NCI-H2029 treated with DMSO at 0.1 percent for 48 hours (cell line): Measurements from ENCODE around the gene CAMKMT.

Experiments used
- DNase-seq: peaks from one replicate; lab custom pipeline; 2025; lab: John Stamatoyannopoulos, UW

CAMKMT gene

DNA sequence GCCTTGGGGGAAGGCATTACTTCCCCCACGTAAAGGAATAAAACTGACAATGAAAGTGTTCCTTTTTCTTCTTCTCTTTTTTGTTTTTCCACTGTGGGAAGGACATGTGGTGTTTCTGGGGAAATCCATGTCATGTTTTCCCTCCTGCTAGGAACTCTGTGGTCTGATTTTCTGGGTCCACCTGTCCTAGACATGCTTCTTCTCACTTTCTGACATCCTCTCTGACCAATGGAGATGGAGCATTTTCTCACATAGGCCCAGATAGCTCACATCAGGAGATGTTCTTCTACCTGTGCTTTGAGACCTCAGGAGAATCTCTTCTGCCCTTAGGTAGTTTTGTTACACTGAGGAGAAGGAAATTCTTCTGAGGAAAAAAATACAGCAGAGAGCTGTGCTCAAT lies 327.8 kb downstream of the CAMKMT start:
- no peak for DNase-seq

DNA sequence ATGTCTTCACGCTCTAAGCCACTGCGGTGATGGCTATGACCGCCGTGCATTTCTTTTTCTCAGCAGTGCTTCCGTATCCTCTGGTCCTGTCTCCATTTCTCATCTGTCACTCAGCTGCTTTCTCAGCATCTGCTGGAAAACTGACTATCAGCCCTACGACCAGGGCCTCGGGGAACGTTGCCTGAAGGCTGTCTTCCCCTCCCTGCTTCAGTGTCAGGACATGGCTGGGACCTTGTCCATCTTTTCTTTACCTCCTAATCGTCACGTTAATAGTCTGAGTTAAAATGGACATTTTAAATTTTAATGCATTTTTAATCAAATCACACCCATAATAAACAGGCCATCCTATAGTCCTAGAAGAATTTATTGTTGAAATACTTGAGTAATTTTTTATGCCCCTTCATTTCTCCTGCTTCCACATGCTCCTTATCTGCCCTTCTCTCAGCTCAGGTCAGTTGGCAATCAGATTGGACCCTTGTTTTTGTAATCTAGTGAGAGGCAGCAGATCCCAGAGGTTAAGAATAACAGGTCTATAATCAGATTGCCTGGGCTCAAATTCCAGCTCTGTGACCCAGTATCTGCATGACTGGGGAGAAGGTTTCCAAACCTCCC lies 329.5 kb downstream of the CAMKMT start:
- no peak for DNase-seq

DNA sequence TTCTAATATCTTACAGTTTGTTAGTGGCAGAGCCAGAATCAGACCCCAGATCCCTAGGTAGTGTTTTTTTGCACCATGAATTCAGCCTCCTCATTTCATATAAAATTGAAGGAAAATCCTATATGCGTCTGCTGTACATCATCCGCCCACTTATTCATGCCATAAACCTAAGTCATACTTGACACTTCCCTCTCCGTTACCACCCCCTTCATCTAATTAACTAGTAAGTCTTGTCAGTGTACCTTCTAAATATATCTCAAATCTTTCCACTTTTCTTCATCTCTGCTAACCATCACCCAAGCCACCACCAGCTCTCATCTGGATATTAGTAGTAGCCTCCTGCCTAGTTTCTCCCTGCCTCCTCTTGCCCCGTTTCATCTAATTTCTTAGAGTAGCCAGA lies 331.1 kb downstream of the CAMKMT start:
- DNase-seq, result no peak

DNA sequence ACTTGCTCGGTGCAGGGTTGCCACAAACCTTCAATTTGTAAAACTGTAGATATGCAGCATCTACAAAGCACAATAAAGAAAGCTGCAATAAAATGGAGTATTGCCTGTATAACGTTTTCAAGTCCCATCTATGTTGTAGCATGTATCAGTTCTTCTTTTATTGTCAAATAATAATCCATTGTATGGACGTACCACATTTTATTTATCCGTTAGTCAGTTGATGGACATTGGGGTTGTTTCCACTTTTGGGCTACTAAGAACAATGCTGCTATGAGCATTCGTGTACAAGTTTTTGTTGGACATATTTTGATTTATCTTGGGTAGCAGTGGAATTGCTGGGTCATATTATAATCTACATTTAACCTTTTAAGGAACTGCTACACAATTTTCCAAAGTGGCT lies 339.1 kb downstream of the CAMKMT start:
- no peak for DNase-seq

DNA sequence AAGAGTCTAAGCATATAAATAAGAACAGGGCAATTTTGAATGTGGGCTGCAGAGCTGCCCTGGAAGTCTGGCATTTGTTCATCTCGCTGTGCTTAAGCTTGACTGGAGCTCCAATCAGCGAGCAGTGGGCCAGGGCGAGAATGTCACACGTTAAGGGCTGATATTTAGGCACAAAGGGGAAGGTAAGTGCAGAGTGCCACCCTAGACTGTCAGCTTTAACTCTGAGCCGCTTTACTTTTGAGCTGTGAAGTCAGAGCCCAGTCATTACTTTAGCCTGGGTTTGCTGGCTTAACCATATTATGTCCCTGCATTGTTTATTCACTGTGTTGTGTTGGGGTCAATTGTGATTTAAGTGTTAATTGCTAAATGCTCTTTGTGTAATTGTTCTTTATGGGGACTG lies 343.6 kb downstream of the CAMKMT start:
- DNase-seq, result no peak

DNA sequence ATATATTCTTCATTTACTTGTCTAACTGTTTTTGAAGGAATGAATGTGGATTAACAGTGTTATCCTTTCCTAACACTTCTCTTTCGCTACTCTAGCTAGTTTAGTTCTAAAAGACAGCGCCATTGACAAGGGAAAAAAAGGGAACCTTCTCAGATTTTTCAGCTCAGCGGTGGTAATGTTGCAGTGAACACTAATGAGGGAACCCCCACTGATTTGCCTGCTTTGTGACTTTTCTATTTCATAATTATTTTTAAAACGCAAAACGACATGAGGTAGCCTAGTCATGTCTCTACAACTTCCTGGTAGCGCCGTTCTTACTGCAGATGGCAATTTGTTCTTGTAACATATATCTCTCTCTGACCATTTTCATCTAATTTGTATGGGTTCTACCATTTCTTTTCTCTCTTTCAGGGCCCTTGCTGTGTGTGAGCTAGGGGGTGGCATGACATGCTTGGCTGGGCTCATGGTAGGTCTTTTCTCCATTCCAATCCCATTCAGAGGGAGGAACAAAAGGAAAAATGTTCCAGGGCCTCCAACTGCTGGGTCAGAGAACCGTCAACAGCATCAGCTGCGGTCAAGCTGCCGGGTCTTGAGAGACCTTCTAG lies 344.2 kb downstream of the CAMKMT start:
- no peak for DNase-seq

DNA sequence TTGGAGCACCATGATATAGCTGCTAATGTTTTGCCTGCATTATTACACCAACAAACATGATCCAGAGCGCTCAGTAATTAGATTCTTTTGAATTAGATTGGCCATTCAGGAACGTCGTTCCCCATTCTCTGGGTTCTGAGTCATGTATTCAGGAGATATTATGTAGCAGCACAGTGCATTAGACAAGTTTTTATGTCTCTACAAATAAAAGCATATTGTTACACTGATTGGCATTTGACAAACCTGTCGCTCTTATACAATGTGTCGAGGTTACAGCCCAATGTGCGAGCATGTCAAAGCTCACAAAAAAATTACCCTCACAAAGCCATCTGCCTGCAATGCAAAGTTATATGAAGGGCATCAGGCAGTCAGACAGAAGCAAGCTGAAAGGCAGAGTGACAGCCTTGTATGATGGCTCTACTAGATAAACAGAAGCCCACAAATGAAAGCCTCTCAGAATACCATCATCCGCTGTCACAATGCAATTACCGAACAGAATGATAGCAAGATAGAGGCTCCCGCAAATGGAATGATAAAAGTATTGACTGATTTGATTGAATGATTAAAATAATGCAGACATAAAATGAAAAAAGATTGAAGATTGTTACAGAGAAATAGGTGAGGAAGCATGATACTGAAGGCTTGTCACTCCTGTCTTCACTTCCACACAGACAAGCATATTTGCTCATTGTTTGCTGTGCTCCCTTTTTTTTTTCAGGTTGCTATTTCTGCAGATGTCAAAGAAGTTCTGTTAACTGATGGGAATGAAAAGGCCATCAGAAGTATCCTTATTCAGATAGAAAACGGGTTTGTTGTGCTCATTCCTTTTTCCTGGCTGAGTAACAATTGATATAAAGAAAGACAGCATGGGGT lies 345.2 kb downstream of the CAMKMT start:
- no peak for DNase-seq

DNA sequence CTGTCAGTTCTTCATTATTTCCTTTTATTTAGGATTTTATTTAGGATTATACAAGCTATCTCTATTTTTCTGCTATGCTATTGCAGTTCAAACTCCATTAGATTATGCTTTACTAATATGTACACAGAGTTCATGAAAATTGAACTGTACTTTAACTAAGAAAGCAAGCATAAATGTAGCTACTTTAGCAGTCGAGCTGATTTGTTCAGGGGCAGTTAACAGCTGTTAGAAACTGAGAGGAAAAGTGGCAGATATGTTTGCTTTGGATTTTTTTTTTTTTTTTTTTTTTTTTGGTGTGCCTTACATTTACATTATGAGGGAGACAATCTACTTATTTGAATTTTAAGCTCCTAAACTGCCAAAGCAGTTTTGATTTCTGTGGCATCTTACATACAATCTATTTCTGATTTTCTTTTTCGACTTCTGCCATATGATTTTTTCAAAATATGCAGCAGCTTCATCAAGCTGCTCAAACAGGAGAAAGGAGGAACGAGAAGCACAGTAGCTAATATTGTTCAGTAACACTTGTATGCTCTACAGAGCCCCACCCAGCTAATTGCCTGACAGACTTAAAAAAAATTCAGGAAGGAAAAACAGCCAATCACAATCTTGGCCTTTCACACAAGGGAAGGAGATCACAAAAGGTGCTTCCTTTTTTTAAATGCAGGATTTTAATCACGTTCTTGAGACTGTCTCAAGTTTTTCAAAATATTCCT lies 346.4 kb downstream of the CAMKMT start:
- DNase-seq, result peak; percentile 36

DNA sequence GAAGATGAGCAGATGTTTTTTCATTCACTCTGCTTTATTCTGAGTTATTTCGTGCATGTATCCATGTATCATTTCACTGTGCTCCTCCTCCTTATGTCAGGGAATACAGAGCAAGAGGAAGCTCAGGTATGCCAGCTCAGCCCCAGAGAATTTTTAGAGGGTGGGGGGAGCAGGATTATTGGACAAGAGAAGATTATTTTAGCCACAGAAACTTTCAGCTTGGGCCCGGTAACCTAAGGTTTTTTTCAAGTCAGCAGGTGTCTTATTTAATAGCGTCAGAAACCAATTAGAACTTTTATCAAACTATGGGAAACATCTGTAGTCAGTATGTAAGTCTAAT lies 346.9 kb downstream of the CAMKMT start:
- no peak for DNase-seq

DNA sequence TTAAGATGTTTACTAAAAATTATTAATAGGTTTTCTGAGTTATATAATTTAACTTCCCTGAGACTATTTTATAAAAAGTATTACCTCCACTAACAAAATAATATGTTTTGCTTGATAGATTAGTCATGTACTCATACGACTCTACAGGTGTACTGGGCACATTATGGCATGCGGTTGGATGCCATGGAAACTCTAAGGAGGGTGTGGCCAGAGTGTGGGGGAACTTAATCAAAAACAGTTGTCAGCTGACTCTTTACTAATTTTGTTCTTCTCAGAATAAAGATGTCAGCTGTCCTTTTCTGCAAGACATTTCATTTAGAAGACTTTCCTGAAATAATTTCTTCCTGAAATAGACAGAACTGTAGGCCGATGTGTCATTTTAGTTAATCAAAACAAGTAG lies 351.4 kb downstream of the CAMKMT start:
- DNase-seq, result no peak

DNA sequence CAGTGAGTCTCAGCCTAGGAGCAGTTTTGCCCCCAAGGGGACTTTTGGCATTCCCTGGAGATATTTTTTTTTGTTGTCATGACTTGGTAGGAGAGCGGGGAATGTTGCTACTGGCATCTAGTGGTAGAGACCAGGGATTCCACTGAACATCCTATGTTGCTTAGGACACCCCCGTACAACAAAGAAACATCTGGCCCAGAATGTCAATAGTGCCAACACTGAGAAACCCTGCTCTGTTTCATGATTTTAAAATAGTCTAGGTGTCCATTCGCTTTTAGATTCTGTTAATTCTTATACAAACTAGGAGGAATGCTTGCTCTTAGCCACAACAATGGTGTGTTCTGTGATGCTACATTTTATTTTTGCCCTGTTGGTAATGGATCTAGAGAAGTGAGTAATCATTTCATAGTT lies 353.9 kb downstream of the CAMKMT start:
- DNase-seq, result no peak

DNA sequence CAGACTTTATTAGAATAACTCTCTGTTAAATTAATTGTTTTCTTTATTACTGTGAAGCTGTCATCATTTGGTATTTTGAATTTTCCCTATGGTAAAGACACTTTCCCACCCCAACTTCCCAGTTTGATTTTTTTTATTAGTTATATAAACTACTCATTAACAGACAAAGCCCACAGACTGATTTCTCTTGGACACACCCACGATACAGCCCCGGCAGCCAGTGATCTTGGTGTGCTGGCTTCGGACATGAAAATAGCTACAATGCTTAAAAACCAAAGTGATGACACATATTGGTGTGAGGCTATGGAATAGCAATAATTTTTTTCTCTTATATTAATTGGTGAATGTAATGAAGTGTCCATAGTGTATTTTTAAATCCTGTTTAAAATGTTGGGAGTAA lies 354.4 kb downstream of the CAMKMT start:
- no peak for DNase-seq

DNA sequence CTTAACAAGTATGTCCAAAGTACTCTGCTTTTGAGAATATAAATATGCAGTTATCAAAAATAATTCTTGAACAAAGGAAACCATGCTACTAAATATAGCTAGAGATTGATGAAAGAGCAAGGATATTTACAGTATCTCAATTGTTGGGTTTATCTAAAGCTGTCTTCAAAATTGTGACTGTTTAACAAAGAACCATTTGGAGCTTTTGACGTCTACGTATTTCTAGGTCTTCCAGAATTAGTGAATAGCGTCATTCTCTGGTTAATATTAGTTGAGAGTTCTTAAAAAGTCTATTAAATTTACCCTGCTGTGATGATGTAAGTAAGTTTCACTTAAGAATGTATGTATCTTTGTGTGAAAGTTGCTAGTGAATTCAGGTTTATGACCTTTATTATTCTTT lies 356.7 kb downstream of the CAMKMT start:
- DNase-seq, result no peak

DNA sequence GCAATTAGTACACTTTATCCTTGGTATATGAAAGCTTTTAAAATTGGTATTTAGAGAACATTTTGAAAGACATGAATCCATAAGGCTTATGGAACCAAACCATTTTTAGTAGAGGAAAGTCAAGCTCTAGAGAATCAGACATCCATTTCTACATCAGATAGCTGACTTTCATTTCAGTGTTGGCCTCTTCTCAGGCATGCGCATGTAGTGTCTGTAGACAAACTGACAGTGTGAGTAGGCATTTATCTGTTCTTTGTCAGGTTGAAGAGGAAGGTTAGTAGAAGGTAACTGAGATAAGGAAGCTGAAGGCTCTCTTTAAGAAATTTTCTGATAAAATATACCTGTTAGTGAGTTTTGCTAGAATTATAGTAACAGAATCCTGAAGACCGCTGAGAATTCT lies 357.8 kb downstream of the CAMKMT start:
- DNase-seq, result no peak

DNA sequence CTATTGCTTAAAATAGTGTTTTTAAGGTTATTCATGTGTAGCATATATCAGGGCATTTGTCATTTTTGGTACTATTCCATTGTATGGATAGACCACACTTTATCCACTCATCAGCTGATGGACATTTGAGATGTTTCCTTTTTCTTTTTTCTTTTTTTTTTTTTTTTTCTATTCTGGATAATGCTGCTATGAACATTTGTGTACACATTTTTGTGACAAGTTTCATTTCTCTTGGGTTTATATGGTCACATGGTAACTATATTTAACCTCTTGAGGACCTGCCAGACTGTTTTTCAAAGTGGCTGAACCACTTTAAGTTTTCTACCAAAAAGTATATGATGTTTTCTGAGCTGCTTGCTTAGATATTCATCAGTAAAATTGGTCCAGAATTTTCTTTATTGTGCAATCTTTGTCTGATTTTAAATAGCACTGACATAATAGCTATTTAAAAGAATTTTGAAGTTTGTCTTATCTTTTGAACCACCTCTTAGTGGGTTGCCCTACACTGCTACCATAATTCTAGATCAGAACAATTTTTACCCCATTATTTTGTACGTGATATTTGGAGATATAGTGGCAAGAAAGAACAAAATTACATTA lies 360.4 kb downstream of the CAMKMT start:
- DNase-seq, result no peak

DNA sequence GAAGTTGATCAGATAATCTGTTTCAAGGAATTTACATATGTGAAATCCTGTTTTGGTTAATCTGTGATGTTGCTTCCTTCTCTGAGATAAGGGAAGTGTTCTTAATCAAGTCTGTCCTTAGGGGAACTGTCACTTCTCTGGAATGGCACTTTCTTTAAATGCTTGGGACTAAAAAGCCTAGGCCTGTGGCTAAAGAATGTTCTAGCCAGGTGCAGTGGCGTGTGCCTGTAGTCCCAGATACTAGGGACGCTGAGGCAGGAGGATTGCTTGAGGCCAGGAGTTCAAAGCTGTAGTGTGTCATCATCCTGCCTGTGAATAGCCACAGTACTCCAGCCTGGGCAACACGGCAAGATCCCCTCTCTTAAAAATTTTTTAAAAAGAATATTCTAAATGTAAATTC lies 362.2 kb downstream of the CAMKMT start:
- DNase-seq, result no peak

DNA sequence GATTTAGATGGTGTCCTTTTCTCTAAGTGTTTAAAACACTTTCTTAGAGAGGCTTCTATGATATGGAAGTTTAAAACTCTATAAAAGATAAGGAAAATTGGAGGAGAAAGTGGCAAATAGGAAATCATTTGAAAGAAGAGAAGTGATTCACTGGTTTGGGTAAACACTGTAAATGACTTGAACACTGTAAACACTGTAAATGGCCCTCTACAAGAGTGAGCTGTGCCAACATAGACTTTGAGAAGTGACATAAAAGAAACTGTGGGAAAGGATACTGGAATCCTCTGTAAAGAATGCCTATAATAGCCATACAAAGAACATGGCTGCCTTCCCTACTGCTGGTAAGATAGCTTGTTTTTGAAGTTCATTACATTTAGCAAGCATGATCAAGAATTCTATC lies 368.8 kb downstream of the CAMKMT start:
- DNase-seq, result no peak

DNA sequence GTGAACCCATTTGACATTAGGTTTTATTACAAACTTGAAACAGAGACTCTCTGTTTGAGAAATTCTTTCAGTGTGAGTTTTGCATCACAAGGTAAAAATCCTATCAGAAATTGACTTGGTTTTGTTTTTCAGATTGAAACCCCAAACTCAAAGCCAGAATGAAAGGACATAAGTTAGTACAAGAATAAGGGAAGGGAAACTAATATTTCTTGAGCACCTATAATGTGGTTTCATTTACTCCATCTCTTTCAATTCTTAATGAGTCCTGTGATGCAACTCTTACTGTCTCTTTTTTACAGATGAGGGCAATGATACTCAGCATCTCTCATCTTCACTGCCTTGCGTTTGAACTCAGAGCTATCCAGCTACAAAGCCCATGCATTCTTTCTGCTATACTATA lies 369.8 kb downstream of the CAMKMT start:
- DNase-seq, result no peak

DNA sequence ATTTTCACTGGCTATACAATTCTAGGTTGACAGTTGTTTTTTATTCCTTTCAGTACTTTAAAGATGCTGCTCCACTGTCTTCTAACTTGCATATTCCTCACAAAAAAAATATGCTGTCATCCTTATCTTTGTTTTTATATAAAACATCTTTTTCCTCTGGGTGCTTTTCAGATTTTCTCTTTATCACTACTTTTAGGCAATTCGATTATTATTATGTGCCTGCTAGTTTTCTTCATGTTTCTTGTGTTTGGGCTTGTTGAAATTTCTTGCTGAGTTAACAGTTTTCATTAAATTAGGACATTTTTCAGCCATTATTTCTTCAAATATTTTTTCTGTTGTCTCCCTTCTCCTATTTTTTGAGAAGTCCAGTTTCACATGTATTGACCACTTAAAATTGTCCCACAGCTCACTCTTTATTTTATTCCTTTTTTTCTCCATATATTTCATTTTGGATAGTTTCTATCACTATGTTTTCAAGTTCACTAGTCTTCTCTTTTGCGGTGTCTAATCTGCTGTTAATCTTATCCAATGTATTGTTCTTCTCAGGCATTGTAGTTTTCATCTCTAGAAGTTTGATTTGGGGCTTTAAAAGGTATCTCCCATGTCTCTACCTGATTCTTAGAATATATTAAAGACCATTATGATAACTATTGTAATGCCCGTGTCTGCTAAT lies 374.7 kb downstream of the CAMKMT start:
- DNase-seq, result no peak

DNA sequence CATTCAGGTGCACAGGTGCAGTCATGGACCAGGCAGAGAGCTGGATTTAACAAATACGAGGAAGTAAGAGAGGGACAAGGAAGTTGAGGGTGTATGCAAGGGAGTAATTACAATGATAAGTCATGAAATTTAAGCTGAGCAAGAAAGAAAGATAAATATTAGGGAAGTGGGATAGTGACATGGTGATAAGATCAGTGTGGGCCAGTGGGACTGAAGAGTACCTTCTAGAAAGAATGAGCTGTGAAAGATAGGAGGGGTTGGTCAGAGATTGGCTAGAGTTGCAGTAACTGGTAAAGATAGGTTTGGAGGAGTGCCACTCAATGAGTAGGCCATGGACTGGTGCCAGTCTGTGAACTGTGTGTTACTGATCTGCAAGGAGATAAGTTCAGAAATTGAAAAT lies 378.9 kb downstream of the CAMKMT start:
- peak; percentile 31 for DNase-seq

DNA sequence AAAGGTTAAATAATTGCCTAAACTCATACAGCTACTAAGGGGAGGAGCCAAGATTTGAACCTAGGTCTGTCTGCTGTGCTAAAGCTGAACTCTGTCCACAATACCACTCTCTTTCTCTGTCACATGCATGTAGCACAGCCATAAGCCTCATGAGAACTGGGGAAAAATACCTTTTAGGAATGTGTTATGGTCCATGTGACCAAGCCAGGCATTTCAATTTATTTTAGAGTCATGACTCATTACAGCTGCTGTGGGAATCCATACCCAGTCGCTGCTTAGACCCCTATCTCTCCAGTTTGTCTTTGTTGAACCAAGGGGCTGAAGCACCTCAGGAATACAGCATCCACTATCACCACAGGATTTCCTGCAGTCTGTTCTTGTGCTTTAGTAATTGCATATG lies 379.8 kb downstream of the CAMKMT start:
- DNase-seq, result no peak

DNA sequence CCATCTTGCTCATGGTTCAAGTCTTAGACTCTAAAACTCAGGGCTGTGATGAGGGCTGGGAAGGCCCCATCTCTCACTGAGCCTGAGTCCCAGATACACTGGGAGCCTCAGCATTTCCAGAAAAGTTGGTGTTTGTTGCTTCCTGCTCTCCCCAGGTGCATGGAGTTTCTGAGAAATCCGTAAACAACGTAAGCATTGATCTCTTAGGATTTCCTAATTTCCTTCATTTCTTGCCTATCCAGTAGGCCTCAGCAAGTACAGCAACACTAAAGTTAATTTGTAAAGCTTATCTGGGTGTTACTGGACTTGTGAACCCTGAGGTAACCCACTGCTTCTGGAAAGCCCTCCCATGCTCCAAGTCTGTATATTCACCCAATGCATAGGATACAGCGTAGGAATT lies 380.3 kb downstream of the CAMKMT start:
- DNase-seq, result no peak
